Measurements from ENCODE around the gene KRTAP15-1.

GRCh38 chr21:30482130-30482529 lies 42.1 kb downstream of the KRTAP15-1 start:
- TF ChIP-seq CTCF (IDR thresholded peaks at IDR 0.05) (no peak), POLR2AphosphoS5 (IDR thresholded peaks at IDR 0.05) (no peak), EP300 (IDR thresholded peaks at IDR 0.05) (no peak), POLR2A (IDR thresholded peaks at IDR 0.05) (no peak)

Measured in sigmoid colon (tissue), 4 donors.